ENCODE results near the gene MRGPRF.

- no peak for TF ChIP-seq POLR2A (IDR thresholded peaks at IDR 0.05)
- no peak for TF ChIP-seq CTCF (IDR thresholded peaks at IDR 0.05 in 8 of 11, conservative IDR thresholded peaks at IDR 0.05 in 3 of 11)
Observed at GRCh38 chr11:69005183-69005630, 7.8 kb downstream of the MRGPRF start.

Data from spleen (tissue), 7 donors.